Activated T-helper 2 cell treated with anti-CD3 and anti-CD28 coated beads, Interferon-gamma antibody, Interleukin-2, Interleukin-4, amounts not matched to agents 10 μg/mL and 5 μg/mL and 100 μg/mL, durations not matched to agents 14 hours and 24 hours and 36 hours (primary cell): ENCODE data around the gene NASP. TPM values are rescaled to one million over a fixed set of nuclear protein-coding genes. Genes with fewer than 3 reads are reported as not detected.

Source experiments
- DNase-seq: peaks from one replicate; pipeline ENCODE4 v3.0.0; 2021; ENCODE audit warnings: low spot score
- H3K27ac Mint-ChIP-seq: one replicate; pipeline ENCODE4 v1.8.0; 2021; ENCODE audit warnings: mixed read lengths
- H3K27me3 Mint-ChIP-seq: one replicate; pipeline ENCODE4 v1.8.0; 2021; ENCODE audit warnings: low read depth, mixed read lengths
- H3K36me3 Mint-ChIP-seq: one replicate; pipeline ENCODE4 v1.8.0; 2021; ENCODE audit warnings: low read depth, mixed read lengths
- H3K4me1 Mint-ChIP-seq: one replicate; pipeline ENCODE4 v1.8.0; 2021; ENCODE audit warnings: low read depth, mixed read lengths
- H3K4me3 Mint-ChIP-seq: one replicate; pipeline ENCODE4 v1.8.0; 2021; ENCODE audit warnings: low read depth, mild to moderate bottlenecking, moderate library complexity, mixed read lengths
- H3K9me3 Mint-ChIP-seq: one replicate; pipeline ENCODE4 v1.8.0; 2021; ENCODE audit warnings: mixed read lengths
- intact Hi-C: fragments of 100-400 bp; cut with micrococcal nuclease; formaldehyde crosslinking; loops from one replicate; pipeline ENCODE4 v1.15.1; 2023
- total RNA-seq: library from RNA; stranded (reverse); gene quantifications from 2 replicates; pipeline ENCODE4 v1.2.3, GENCODE V29; 2022

NASP gene
- 253 and 265 TPM in 2 replicates for total RNA-seq

DNA sequence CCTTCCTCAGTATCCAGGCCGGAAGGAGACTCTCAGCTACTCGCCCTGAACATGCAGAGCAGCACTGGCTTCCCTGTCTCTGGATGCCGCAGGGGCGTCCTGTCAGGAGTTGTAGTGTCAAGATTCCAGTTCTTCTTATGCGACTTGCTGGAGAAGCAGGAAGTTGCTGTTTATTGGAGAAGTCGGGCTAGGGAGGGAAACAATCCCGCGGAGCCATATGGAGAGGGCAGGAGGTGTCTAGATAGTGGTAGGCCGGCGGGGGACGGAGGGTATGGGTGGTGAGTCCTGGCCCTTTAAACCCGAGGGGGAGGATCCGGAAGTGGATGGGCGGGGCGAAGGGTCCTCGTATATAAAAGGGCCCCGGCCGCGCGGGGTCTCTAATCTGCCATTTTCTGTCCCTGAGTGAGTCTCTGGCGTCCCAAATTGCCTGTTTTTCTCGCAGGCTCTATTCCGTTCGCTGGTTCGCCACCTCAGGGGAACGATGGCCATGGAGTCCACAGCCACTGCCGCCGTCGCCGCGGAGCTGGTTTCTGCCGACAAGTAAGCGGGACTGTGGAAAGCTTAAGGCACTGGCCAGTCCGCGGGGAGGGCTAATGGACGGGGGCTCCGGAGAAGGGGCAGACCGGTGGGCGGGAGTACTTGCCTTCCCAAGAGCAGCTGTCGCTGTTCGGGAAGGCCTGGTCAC lies at the start of gene NASP:
TSS of gene NASP (plus strand) at position 376 of the 685 bp plus-strand sequence. CDS start at position 482, 106 bp downstream.
- Mint-ChIP-seq H3K4me1 (peaks cover 24% of the 10 kb centered on the region), H3K27ac (peak within 1 kb of the TSS; percentile 98), H3K9me3 (no peaks in the 10 kb centered on the region), H3K4me3 (peak within 1 kb of the TSS; percentile 97), H3K36me3 (peaks cover 17% of the 10 kb centered on the region), H3K27me3 (no peaks in the 10 kb centered on the region)
- intact Hi-C loops, result loop anchor here (1.0 to 10.0 kb wide), 7 partner anchors 63 to 779 kb away; partner anchors contain the start of genes BTBD19, CCDC163, DYNLT4 and HECTD3
- peak; percentile 91 for DNase-seq

DNA sequence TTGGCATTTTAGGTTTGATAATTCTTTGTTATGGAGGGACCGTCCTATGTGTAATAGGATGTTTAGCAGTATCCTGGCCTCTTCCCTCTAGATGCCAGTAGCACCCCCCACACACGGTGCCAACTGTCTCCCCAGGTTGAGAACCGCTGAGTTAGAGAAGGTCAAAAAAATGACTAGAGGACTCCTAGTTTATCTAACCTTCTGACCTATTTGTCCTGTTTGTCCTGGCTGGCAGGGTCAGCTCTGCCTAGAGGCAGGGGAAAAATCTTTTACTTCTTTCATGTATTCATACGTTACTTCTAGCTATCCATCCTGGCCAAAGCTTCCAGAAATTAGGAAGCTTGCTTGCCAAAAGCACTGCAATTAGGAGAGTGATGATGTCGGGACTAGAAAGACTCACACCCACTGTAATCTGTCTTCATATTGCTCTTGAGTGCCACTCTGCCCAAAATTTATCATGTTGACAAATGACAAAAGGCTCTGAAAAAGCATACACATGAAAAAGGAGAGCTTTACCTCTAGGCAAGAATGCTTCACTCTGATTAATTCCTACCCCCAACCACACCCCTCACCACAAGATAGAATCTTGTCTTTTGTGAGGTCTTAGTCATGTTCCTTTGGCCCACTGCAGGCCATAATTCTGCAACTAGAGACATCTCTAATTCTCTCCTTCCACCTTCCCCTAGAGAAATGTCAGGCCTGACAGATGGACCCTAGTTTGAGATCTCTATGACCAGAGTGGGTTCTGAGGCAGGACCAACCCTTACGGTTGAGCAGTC lies 47.7 kb upstream of the NASP start:
- H3K36me3 Mint-ChIP-seq, result no peaks in the 10 kb centered on the region
- H3K9me3 Mint-ChIP-seq, result no peaks in the 10 kb centered on the region
- H3K27ac Mint-ChIP-seq, result peak overlapping the region; percentile 71
- H3K27me3 Mint-ChIP-seq, result peaks cover 6% of the 10 kb centered on the region
- DNase-seq, result no peak
- H3K4me3 Mint-ChIP-seq, result no peak overlapping the region
- intact Hi-C loops, result loop anchor here (1.0 kb wide), 2 partner anchors 8 to 14 kb away; no protein-coding TSS in a partner anchor
- peaks cover 22% of the 10 kb centered on the region for H3K4me1 Mint-ChIP-seq

DNA sequence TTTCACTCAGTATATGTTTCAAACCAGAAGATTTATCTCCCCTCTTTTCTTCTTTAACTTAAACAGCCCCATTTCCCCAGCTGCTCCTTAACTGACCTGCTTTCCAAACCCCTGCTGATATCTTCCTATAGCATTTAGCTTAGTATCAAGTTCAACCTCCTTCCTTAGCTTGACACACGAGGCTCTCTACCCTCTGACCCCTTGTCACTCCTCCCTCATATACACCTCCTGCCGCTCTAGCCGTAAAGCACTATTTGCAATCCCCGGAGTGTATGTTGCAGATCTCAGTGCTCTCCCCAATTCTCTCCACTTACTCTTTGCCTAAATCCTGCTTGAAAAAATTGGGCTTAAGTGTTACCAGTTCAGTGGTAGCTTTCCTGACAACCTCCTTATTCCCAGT lies 47.0 kb upstream of the NASP start:
- intact Hi-C loops, result loop anchor here (1.0 kb wide), 2 partner anchors 7 to 15 kb away; no protein-coding TSS in a partner anchor
- no peak overlapping the region for H3K27ac Mint-ChIP-seq
- peaks cover 20% of the 10 kb centered on the region for H3K4me1 Mint-ChIP-seq
- no peak overlapping the region for H3K4me3 Mint-ChIP-seq
- no peaks in the 10 kb centered on the region for H3K9me3 Mint-ChIP-seq
- DNase-seq, result no peak
- H3K27me3 Mint-ChIP-seq, result peaks cover 5% of the 10 kb centered on the region
- H3K36me3 Mint-ChIP-seq, result no peaks in the 10 kb centered on the region

DNA sequence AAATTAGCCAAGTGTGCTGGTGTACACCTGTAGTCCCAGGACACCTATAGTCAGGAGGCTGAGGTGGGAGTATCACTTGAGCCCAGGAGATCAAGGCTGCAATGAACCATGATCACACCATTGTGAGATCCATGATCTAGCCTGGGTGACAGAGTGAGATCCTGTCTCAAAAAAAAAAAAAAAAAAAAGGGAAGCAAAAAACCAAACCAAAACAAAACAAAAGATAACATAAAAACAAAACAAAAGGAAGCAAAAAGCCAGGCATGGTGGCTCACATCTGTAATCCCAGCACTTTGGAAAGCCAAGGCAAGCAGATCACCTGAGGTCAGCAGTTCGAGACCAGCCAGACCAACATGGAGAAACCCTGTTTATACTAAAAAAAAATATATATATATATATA lies 42.6 kb upstream of the NASP start:
- Mint-ChIP-seq H3K27me3 (peaks cover under 1% of the 10 kb centered on the region), H3K36me3 (no peaks in the 10 kb centered on the region), H3K4me3 (no peak overlapping the region), H3K27ac (no peak overlapping the region), H3K4me1 (peaks cover 42% of the 10 kb centered on the region), H3K9me3 (no peaks in the 10 kb centered on the region)
- intact Hi-C loops, result no loop called here
- no peak for DNase-seq

- Mint-ChIP-seq H3K36me3 (no peaks in the 10 kb centered on the region), H3K9me3 (no peaks in the 10 kb centered on the region), H3K27me3 (peaks cover 3% of the 10 kb centered on the region), H3K4me1 (peaks cover 33% of the 10 kb centered on the region), H3K27ac (no peak overlapping the region), H3K4me3 (no peak overlapping the region)
- intact Hi-C loops, result no loop called here
- DNase-seq, result no peak
Measured at GRCh38 chr1:45542591-45542990, 41.2 kb upstream of the NASP start.

DNA sequence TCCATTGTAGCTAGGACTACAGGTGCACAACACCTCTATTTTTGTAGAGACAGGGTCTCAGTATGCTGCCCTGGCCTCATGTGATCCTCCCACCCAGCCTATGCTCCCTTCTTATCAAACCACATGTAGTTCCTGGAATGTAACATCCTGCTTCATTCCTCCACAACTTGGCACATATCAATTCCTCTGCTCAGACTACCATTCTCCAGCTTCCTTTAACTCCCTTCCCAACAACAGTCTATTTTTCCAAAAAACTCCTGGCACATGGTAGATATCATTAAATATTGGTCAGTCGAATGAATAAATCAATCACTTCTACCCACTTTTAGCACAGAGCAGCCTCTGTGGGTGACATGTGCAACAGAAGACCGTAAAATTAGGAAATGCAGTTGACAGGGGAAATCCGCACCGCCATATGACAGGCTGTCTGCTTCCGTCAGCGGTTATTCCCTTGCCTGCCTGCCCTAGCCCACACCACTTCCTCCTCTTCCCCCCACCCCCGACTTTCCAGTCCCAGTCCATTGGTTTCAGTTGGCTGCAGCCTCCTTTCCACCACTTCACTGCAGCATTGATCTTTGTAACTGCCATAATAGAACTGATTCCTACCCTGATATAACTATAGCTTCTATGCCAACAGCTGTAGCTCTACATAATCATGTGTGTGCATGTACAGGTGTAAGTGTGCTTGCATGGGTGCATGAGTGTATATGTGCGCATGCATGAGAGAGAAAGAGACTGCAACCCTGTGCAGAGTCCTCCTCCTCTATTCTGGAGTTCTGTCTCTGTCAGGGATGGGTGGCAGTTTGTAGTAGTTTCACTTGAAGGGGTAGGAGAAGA lies 40.0 kb upstream of the NASP start:
- Mint-ChIP-seq H3K36me3 (no peaks in the 10 kb centered on the region), H3K4me1 (peaks cover 33% of the 10 kb centered on the region), H3K27me3 (peaks cover 3% of the 10 kb centered on the region), H3K4me3 (peak overlapping the region; percentile 54), H3K9me3 (no peaks in the 10 kb centered on the region), H3K27ac (peak overlapping the region; percentile 68)
- intact Hi-C loops, result loop anchor here (1.0 kb wide), 2 partner anchors 7 to 21 kb away; no protein-coding TSS in a partner anchor
- DNase-seq, result peak; percentile 63

DNA sequence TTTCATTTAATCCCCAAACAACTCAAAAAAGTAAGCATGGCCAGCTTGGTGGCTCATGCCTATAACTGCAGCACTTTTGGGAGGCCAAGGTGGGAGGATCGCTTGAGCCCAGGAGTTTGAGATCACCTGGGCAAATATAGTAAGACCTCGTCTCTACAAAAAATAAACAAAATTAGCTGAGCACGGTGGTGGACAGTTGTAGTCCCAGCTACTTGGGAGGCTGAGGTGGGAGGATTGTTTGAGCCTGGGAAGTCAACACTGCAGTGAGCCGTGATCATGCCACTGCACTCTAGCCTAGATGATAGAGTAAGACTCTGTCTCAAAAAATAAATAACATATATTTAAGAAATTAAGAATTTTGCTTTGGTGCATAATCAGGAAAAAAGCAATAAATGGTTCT lies 39.3 kb upstream of the NASP start:
- intact Hi-C loops, result loop anchor here (1.0 kb wide), 2 partner anchors 8 to 22 kb away; no protein-coding TSS in a partner anchor
- no peaks in the 10 kb centered on the region for H3K9me3 Mint-ChIP-seq
- no peak overlapping the region for H3K27ac Mint-ChIP-seq
- no peak overlapping the region for H3K4me3 Mint-ChIP-seq
- H3K27me3 Mint-ChIP-seq, result peaks cover 3% of the 10 kb centered on the region
- no peaks in the 10 kb centered on the region for H3K36me3 Mint-ChIP-seq
- DNase-seq, result no peak
- peaks cover 35% of the 10 kb centered on the region for H3K4me1 Mint-ChIP-seq

DNA sequence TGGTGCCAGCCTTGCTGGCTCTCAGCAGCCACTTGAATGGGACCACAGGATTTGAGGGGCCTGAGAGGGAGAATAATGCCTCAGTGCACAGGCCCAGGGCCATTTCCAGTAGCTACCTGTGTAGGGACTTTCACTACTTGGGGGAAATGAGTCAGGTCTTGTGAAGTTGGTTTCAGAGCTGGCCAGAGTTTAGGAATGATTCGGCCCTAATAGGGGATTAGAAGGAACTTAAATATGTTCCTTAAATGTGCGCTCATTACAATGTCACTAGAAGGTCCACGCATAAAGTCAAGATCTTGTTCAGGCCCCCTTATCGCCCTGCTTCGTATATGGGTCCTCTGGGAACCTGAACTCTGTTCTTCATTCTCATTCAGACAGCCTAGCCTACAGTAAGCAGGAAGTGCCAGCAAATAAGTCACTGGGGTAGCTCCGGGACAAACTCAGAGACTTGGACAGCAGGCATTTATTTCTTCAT lies 38.8 kb upstream of the NASP start:
- Mint-ChIP-seq H3K4me3 (no peak overlapping the region), H3K36me3 (no peaks in the 10 kb centered on the region), H3K9me3 (no peaks in the 10 kb centered on the region), H3K27me3 (peaks cover 3% of the 10 kb centered on the region), H3K27ac (no peak overlapping the region), H3K4me1 (peaks cover 35% of the 10 kb centered on the region)
- intact Hi-C loops, result no loop called here
- DNase-seq, result no peak

DNA sequence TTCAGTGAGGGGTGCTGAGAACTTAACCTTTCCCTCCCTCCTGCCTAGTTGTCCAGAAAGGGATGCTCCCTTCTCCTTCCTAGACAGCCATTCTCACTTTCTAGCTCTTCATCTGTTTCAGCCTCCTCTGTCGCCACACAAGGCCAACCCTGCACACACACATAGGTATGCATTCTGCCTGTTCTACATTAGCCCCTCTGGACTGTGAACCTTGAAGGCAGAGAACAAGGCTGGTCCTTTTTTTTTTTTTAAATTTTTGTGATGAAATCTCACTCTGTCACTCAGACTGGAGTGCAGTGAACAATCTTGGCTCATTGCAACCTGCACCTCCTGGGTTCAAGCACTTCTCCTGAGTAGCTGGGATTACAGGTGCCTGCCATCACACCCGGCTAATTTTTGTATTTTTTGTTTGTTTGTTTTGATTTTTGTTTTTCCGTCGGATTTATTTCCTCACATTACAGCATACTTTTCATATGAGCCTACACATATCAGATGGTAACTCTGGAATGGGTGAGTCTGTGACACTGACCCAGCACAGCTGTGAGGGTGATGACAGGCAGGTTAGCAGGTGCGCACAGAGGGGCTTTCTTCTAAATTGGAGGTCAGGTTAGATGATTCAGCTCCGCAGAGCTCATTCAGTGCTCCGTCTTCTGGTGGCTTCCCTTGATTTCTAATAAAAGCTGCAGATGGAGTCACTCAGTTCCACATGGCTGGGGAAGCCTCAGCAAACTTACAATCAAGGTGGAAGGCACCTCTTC lies 38.1 kb upstream of the NASP start:
- Mint-ChIP-seq H3K27me3 (peaks cover 3% of the 10 kb centered on the region), H3K27ac (no peak overlapping the region), H3K4me1 (peaks cover 35% of the 10 kb centered on the region), H3K9me3 (no peaks in the 10 kb centered on the region), H3K36me3 (no peaks in the 10 kb centered on the region), H3K4me3 (no peak overlapping the region)
- DNase-seq, result no peak
- intact Hi-C loops, result no loop called here

DNA sequence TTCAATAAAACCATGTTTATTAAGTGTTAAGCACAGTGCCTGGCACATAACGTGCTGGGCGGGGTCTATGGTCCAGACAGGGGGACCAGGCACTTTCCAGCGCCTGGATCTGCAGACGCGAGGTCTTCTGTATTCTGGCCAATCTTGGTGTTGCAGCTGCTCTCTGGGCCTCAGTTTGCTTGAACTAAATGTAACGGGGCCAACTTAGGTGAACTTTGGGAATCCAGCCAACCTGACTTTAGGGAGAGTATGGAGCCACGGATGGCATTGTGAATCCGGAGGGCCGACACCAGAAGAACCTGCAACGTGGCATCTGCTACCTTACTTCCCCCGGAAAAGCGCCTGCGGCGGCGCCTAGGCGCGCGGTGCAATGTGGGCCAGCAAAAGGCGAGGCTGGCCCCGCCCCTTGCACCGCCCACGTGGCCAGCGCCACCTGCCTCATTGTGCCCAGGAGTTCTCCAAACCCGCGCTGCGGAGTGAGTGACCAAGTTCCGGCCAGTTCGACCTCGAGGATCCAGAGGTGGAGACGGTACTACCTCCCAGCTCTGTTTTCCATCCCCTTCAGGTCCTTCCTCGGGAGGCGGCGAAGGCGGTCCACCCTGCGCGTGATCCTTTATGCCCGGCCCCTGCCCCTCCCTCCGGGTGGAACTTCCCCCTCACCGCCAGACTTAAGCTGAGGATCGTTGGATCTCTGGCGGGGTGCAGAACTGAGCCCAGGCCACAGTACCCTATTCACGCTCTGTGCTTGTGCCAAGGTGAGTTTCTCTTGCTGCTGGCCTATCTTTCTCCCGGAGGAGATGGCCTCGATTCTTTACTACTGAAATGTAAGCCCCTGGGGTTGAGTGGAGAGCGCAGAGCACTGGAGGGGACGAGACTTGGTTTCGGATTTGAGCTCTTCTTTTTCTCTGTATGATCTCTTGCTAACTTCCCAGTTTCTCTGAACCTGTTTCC lies 33.2 kb upstream of the NASP start, which contains the start of gene AKR1A1:
TSS of gene AKR1A1 (plus strand) at position 426 of the 951 bp plus-strand sequence. CDS start 10,969 bp downstream, outside the sequence.
- peaks cover 25% of the 10 kb centered on the region for H3K4me1 Mint-ChIP-seq
- H3K27me3 Mint-ChIP-seq, result peaks cover 3% of the 10 kb centered on the region
- H3K9me3 Mint-ChIP-seq, result no peaks in the 10 kb centered on the region
- H3K27ac Mint-ChIP-seq, result peak within 1 kb of the TSS; percentile 92
- H3K36me3 Mint-ChIP-seq, result peaks cover 19% of the 10 kb centered on the region
- intact Hi-C loops, result loop anchor here (1.0 to 5.0 kb wide), 3 partner anchors 20 to 37 kb away; partner anchors contain the start of gene PRDX1
- H3K4me3 Mint-ChIP-seq, result peak within 1 kb of the TSS; percentile 96
- DNase-seq, result peak; percentile 84

DNA sequence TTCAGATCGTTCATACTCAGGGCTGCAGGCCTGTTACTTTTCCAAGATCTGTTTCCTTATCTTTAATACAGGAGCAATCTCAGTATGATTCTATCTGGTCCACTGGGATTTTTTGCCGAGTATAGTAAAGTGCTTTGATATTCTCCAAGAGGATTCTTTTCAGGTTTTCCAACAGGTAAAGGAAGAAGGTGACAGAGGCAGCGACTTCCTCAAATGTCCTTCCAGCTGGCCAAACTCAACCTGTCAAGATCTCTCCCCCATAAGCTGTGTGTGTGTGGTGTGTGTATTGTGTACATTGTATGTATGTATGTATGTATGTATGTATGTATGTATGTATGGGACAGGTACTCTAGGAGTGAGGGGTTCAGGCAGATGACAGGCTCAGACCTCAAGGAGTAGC lies 32.2 kb upstream of the NASP start:
- Mint-ChIP-seq H3K27ac (peak overlapping the region; percentile 92), H3K36me3 (peaks cover 25% of the 10 kb centered on the region), H3K4me1 (peaks cover 25% of the 10 kb centered on the region), H3K4me3 (peak overlapping the region; percentile 96), H3K9me3 (no peaks in the 10 kb centered on the region), H3K27me3 (peaks cover 3% of the 10 kb centered on the region)
- intact Hi-C loops, result loop anchor here (1.0 to 5.0 kb wide), 3 partner anchors 19 to 36 kb away; partner anchors contain the start of gene PRDX1
- DNase-seq, result no peak
